GM19099 (cell line): ENCODE data around the gene EXT2.

Source experiments
- POLR2A ChIP-seq: IDR thresholded peaks from 3 replicates; pipeline ENCODE4 v1.6.1; 2011; ENCODE audit warnings: low read depth; ENCODE audit not compliant: insufficient read length; ENCODE audit errors: extremely low read depth

Gene EXT2

DNA sequence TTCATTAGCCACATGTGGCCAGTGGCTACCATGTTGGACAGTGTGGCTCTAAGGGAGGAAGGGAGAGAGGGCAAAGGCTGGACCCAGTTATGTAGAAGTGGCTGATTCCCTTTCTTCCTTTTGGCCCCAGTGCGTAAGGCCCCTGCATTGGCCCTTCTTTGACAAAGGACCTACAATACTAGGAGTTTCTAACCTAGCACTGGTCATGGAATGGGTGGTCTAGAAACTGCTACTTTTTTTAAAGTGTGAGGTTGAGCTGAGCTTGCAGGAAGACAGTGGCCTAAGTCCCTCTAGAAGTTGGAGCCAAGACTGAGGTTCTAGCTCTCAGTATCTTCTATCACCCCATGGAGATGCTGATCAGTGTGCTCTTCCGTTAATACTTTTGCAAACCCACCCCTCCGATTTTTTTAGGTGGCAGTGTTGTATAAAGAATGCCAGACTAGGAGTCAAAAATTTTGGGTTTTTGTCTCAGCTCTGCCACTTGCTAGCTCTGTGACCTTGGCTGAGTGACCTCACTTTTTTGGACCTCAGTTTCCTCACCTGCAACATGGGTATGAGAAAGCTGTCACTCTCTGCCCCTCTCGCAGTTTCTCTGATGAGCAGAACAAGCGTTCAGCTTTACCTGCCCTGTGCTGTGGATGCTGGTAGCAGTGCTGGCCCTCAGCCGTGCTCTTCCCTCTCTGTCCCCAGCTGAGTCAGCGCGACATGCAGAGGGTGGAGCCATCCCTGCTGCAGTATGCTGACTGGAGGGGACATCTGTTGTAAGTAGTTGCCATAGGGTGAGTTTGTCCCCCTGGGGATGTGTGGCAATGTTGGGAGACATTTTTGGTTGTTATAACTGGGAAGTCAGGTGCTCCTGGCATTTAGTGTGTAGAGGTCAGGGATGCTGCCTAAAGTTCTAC is 22.5 kb upstream of the EXT2 start:
- no peak for TF ChIP-seq POLR2A

GRCh38 chr11:44078794-44079193 is 16.7 kb upstream of the EXT2 start:
- TF ChIP-seq POLR2A = no peak

GRCh38 chr11:44079376-44079775 is 16.1 kb upstream of the EXT2 start:
- no peak for TF ChIP-seq POLR2A

DNA sequence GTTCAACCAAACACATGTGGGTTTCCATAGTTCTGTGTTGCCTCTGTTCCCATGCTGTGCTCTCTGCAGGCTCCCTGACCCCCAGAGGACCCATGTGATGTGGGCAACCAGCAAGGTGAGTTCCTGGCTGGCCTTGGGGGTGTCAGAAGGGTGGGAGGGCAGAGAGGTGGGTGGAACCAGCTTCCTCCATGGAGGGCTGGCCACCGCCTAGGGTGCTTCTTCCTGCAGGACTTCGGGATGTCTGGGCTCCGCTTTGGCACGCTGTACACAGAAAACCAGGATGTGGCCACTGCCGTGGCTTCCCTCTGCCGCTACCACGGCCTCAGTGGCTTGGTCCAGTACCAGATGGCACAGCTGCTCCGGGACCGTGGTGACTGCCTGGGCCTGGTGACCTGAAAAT is 14.5 kb upstream of the EXT2 start:
- no peak for TF ChIP-seq POLR2A

DNA sequence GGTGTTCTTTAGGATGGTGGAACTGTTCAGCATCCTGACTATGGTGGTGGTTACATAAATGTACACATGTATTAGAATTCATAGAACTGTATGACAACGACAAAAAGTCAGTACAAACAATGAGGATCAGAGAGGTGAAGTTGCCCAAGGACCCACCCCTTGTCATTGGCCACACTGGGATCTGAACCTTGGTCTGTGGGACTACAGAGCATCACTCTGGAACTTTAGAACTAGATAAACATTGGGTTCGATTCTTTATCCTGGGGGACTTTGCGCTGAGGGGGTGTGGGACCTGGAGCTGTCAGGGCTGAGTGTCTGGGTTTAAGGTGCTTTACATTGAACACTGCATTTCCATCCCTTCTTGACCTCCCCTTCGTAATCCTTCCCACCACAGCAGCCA is 12.8 kb upstream of the EXT2 start:
- no peak for TF ChIP-seq POLR2A

- TF ChIP-seq POLR2A = no peak
Observed at GRCh38 chr11:44083433-44083832, 12.0 kb upstream of the EXT2 start.

DNA sequence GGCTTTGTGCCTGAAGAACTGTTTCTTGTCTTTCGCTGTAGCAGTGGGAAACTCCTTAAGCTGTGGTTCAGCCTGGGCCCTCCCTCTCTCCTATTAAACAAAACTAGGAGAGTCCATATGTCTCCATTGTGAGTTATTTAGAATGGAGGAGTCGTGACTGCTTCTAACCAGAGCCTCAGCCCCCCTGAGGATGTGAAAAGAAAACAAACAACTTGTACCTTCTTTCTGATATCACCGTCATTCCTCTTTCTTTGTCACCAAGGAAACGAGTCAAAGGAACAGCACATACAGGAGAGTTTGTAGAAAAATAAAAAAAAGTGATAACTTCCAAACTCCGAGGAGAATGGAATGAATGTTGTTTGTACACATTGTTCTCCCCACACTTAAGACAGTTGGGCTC is 11.6 kb upstream of the EXT2 start:
- TF ChIP-seq POLR2A = no peak

- no peak for TF ChIP-seq POLR2A
Observed at GRCh38 chr11:44085330-44085729, 10.1 kb upstream of the EXT2 start.

- no peak for TF ChIP-seq POLR2A
Observed at GRCh38 chr11:44088377-44088776, 7.1 kb upstream of the EXT2 start.

DNA sequence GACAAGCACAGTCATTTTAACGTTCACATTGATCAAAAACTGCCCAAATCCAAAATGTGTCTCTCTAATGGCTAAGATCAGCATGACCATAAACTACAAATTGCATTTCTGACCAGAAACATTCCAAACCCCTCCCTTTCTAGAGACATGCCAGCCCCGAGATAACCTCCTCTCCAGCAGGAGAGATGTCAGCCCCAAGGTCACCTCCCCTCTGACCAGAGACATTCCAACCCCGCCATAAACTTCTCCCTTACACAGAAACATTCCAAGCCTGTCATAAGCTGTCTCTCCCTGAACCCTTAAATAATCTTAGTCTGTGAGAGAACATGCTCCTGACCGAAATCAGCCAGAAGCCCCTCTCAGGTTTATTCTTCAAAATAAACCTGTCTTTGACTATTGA is 6.6 kb upstream of the EXT2 start:
- no peak for TF ChIP-seq POLR2A

DNA sequence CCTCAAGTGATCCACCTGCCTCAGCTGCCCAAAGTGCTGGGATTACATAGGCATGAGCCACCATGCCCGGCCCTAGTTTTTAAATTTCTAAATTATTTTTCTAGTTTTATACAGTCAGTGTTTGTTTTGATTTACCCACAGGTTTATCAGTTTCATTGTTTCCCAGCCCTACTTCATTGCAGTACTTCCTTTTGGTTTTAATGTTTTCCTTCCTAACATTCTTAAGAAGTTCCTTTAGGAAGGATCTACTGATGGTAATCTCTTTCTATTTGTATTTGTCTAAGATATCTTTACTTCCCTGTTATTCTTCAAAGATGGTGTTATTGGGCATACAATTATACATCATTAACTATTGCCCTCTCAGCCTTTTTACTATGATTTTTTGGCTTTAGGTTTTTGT is 4.9 kb upstream of the EXT2 start:
- no peak for TF ChIP-seq POLR2A

DNA sequence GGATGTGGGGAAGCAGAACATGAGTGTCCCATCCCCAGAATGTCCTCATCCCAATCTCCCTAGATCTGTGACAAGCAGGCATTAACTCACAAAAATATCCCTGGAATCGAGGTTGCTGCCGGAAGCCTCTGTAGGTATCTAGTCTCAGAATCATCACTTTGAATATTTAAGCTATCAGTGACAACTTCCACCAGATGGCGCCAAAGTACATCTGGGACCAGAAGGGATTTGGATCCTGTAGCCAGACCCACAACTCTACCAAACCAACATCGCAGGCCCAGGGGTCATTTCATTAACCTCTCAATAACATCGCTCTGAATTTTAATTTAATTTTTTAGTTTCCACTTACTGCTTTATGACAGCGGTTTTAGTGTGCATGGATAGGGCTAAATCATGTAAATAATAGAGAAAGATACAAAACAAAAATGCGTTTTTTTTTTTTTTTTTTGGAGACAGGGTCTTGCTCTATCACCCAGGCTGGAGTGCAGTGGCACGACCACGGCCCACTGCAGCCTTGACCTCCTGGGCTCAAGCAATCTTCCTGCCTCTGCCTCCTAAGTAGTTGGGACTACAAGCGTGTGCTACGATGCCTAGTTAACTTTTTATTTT is 1.1 kb upstream of the EXT2 start:
- no peak for TF ChIP-seq POLR2A

DNA sequence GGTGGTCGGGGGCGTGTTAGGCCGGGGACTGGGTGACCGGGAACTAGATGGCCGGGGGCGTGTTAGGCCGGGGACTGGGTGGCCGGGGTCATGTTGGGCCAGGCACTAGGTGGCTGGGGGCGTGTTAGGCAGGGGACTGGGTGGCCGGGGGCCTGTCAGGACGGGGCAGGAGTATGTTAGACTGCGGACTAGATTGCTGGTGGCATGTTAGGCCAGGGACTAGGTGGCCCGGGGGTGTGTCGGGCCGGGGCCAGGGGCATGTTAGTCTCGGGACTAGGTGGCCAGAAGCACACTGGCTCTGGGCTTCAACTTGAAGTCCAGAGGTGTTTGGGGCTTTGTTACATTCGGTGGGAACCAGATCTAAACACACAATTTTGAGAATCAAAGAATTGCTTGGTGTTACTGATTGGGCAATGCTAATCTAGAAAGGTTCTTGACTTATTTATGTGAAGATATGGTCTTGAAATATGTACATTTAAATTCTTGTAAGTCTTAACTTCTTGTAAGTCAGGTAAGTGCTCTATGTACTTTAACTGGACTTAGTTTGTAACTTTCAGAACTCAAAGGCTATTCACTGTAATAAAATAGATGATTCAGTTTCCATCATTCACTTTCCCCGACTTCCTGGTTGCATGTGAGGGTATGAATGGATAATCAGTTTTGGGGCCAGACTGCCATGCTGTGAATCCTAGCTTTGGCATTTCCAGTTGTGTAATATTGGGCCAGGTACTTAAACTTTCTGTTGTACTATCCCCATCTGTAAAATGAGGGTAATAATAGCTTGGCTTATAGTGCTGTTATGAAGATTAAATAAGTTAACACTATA is 1.1 kb downstream of the EXT2 start:
- no peak for TF ChIP-seq POLR2A

GRCh38 chr11:44097821-44098220 is 2.3 kb downstream of the EXT2 start:
- TF ChIP-seq POLR2A = no peak

- no peak for TF ChIP-seq POLR2A
Observed at GRCh38 chr11:44101098-44101497, 5.6 kb downstream of the EXT2 start.
